SK-N-SH (cell line): ENCODE measurements around the gene LNX2. TPM values are rescaled to one million over a fixed set of nuclear protein-coding genes. Genes with fewer than 3 reads are reported as not detected.

Experiments used
- CTCF ChIA-PET: fragments of 300-600, 350-600 bp; formaldehyde crosslinking; extraction: SDS; loops from one replicate; lab custom pipeline; 2021; lab: Yijun Ruan, JAX
- POLR2A ChIA-PET: fragments of 350-600 bp; sonication (Branson Sonifier 250); formaldehyde crosslinking; extraction: SDS; loops from one replicate; lab custom pipeline; 2020; ENCODE audit warnings: antibody characterized with exemption, inconsistent platforms; lab: Yijun Ruan, JAX
- DNase-seq: peaks from one replicate; pipeline ENCODE4 v3.0.0; 2012
- H2AFZ ChIP-seq: fragments of 200-600 bp; sonication (generic); 2 replicates; pipeline ENCODE4 v1.8.1; 2016; ENCODE audit warnings: antibody characterized with exemption, mild to moderate bottlenecking, low read depth
- H3F3A ChIP-seq: fragments of 200-600 bp; sonication (generic); replicated peaks from 2 replicates; pipeline ENCODE3; 2016; ENCODE audit warnings: antibody characterized with exemption, mild to moderate bottlenecking; ENCODE audit not compliant: insufficient read depth
- H3K27ac ChIP-seq, 2 experiments: fragments of 200-500 bp in 1 of 2; fragments of 200-600 bp in 1 of 2; sonication (Bioruptor generic) in 1 of 2; sonication (generic), shearing (Covaris generic) in 1 of 2; 2 replicates each; pipeline versions ENCODE4 v1.5.1 to v1.6.1; 2014 to 2016; ENCODE audit warnings: low read depth in 2 of 2, inconsistent platforms in 1 of 2, low read length in 1 of 2, mild to moderate bottlenecking in 1 of 2, mixed read lengths in 1 of 2
- H3K27me3 ChIP-seq: fragments of 200-600 bp; sonication (generic), shearing (Covaris generic); 2 replicates; pipeline ENCODE4 v1.6.1; 2016; ENCODE audit warnings: mixed run types; ENCODE audit not compliant: insufficient read depth
- H3K36me3 ChIP-seq, 2 experiments: fragments of 200-500 bp in 1 of 2; fragments of 200-600 bp in 1 of 2; sonication (Bioruptor generic) in 1 of 2; sonication (generic) in 1 of 2; replicated peaks in 1 of 2; 2 replicates each; pipeline versions ENCODE3 to v1.5.1; 2014 to 2016; ENCODE audit warnings: low read length in 1 of 2, mild to moderate bottlenecking in 1 of 2; ENCODE audit not compliant: insufficient read depth in 2 of 2, control insufficient read depth in 1 of 2
- H3K4me1 ChIP-seq, 2 experiments: fragments of 200-500 bp in 1 of 2; fragments of 200-600 bp in 1 of 2; sonication (Bioruptor generic) in 1 of 2; sonication (generic), shearing (Covaris generic) in 1 of 2; 2 replicates each; pipeline versions ENCODE4 v1.5.1 to v1.6.1; 2014 to 2016; ENCODE audit warnings: low read depth in 1 of 2, low read length in 1 of 2, mixed run types in 1 of 2; ENCODE audit not compliant: insufficient read depth in 2 of 2, control insufficient read depth in 1 of 2
- H3K4me2 ChIP-seq: fragments of 200-600 bp; sonication (generic), shearing (Covaris generic); 2 replicates; pipeline ENCODE4 v1.6.1; 2017; ENCODE audit warnings: mixed run types
- H3K4me3 ChIP-seq, 2 experiments: fragments of 200-500 bp in 1 of 2; fragments of 200-600 bp in 1 of 2; sonication (Bioruptor generic) in 1 of 2; sonication (generic), shearing (Covaris generic) in 1 of 2; 2 replicates each; pipeline versions ENCODE4 v1.5.1 to v1.8.1; 2014 to 2016; ENCODE audit warnings: low read depth in 2 of 2, inconsistent platforms in 1 of 2, low read length in 1 of 2, mild to moderate bottlenecking in 1 of 2, mixed read lengths in 1 of 2, moderate library complexity in 1 of 2
- H3K79me2 ChIP-seq: fragments of 200-600 bp; sonication (generic); 2 replicates; pipeline ENCODE4 v1.8.1; 2017; ENCODE audit warnings: mild to moderate bottlenecking; ENCODE audit not compliant: insufficient read depth
- H3K9ac ChIP-seq: fragments of 200-600 bp; sonication (generic); 2 replicates; pipeline ENCODE4 v1.6.1; 2017; ENCODE audit warnings: mixed run types
- H3K9me2 ChIP-seq: fragments of 200-600 bp; sonication (generic); 2 replicates; pipeline ENCODE4 v1.6.1; 2017; ENCODE audit warnings: mixed run types
- H3K9me3 ChIP-seq: fragments of 200-600 bp; sonication (generic); 2 replicates; pipeline ENCODE4 v1.6.1; 2017; ENCODE audit warnings: mixed run types, mild to moderate bottlenecking, moderate library complexity
- H4K20me1 ChIP-seq: fragments of 200-600 bp; sonication (generic); 2 replicates; pipeline ENCODE4 v1.6.1; 2017; ENCODE audit warnings: mild to moderate bottlenecking, mixed run types; ENCODE audit not compliant: insufficient read depth
- CTCF ChIP-seq: fragments of 200-600 bp; sonication (generic); IDR thresholded peaks from 2 replicates; pipeline ENCODE4 v1.6.1; 2017; ENCODE audit warnings: antibody characterized with exemption, mild to moderate bottlenecking, moderate library complexity
- ELF1 ChIP-seq: IDR thresholded peaks from 2 replicates; pipeline ENCODE4 v1.4.0; 2012
- FOSL2 ChIP-seq: IDR thresholded peaks from 2 replicates; pipeline ENCODE4 v1.4.0; 2012; ENCODE audit warnings: low read depth, mild to moderate bottlenecking, moderate library complexity, borderline replicate concordance
- FOXM1 ChIP-seq: IDR thresholded peaks from 2 replicates; pipeline ENCODE4 v1.4.0; 2012; ENCODE audit warnings: low read depth, mild to moderate bottlenecking
- GATA2 ChIP-seq: sonication (generic); formaldehyde crosslinking; IDR thresholded peaks from 2 replicates; pipeline ENCODE4 v1.5.0; 2020; ENCODE audit warnings: mild to moderate bottlenecking, missing genetic modification reagents
- IRF3 ChIP-seq: fragments of 150-350 bp; IDR thresholded peaks from 2 replicates; pipeline ENCODE4 v1.6.1; 2016; ENCODE audit warnings: mild to moderate bottlenecking, low read depth, low read length
- JUND ChIP-seq: IDR thresholded peaks from 2 replicates; pipeline ENCODE4 v1.4.0; 2012
- MEF2A ChIP-seq: IDR thresholded peaks from 2 replicates; pipeline ENCODE4 v1.4.0; 2012; ENCODE audit warnings: low read depth, borderline replicate concordance
- NRF1 ChIP-seq: IDR thresholded peaks from 2 replicates; pipeline ENCODE4 v1.6.1; 2012; ENCODE audit warnings: low read depth, mild to moderate bottlenecking, low read length
- PBX3 ChIP-seq: IDR thresholded peaks from 2 replicates; pipeline ENCODE4; 2012
- RAD21 ChIP-seq: IDR thresholded peaks from 2 replicates; pipeline ENCODE4 v1.6.1; 2012; ENCODE audit warnings: mild to moderate bottlenecking, low read length
- RCOR1 ChIP-seq: fragments of 150-350 bp; IDR thresholded peaks from 2 replicates; pipeline ENCODE4 v1.6.1; 2017; ENCODE audit warnings: antibody characterized with exemption, low read length
- RXRA ChIP-seq: IDR thresholded peaks from 2 replicates; pipeline ENCODE4 v1.4.0; 2012; ENCODE audit warnings: low read depth, mild to moderate bottlenecking, borderline replicate concordance
- SIN3A ChIP-seq: IDR thresholded peaks from 2 replicates; pipeline ENCODE4 v1.6.1; 2012; ENCODE audit warnings: low read depth, mild to moderate bottlenecking, low read length, moderate library complexity, borderline replicate concordance
- TAF1 ChIP-seq: IDR thresholded peaks from 2 replicates; pipeline ENCODE4 v1.6.1; 2012; ENCODE audit warnings: low read depth, mild to moderate bottlenecking, low read length, moderate library complexity, borderline replicate concordance
- TEAD4 ChIP-seq: IDR thresholded peaks from 2 replicates; pipeline ENCODE4 v1.4.0; 2012; ENCODE audit warnings: mild to moderate bottlenecking, borderline replicate concordance; ENCODE audit not compliant: insufficient read depth
- USF1 ChIP-seq: IDR thresholded peaks from 2 replicates; pipeline ENCODE4 v1.4.0; 2012; ENCODE audit warnings: low read depth, borderline replicate concordance
- USF2 ChIP-seq: fragments of 150-350 bp; IDR thresholded peaks from 2 replicates; pipeline ENCODE4 v1.6.1; 2017; ENCODE audit warnings: antibody characterized with exemption, low read length, low read depth, borderline replicate concordance
- YY1 ChIP-seq: IDR thresholded peaks from 2 replicates; pipeline ENCODE4 v1.4.0; 2012; ENCODE audit warnings: low read depth, mild to moderate bottlenecking
- ZBTB33 ChIP-seq: IDR thresholded peaks from 2 replicates; pipeline ENCODE4 v1.4.0; 2012; ENCODE audit warnings: low read depth, borderline replicate concordance
- WGBS: methylation state at CpG from one replicate; pipeline ENCODE4 v1.1.6; 2017; ENCODE audit warnings: low lambda C conversion rate; 5-methylcytosine and 5-hydroxymethylcytosine counted together
- polyA plus RNA-seq, 3 experiments: library from polyadenylated mRNA; depleted of rRNA; stranded (reverse); fragments of >200 nt; gene quantifications; 2 replicates each; pipeline ENCODE4 v1.2.3, GENCODE V29; 2012

The LNX2 gene
- polyA plus RNA-seq, 1 of the 3 experiments (the other 2 are of a cell fraction) = 3.7 TPM

- TF ChIP-seq RXRA = no peak
Measured at GRCh38 chr13:27533155-27533643, 87.1 kb downstream of the LNX2 start (continued).

GRCh38 chr13:27528908-27529307, 91.4 kb downstream of the LNX2 start:
- H3K9me2 ChIP-seq = no peaks in the 10 kb centered on the region
- no peaks in the 10 kb centered on the region for H4K20me1 ChIP-seq
- ChIA-PET POLR2A (no interaction called here), CTCF (interaction anchor here (0.8 to 2.7 kb wide), 5 partner anchors 154 to 456 kb away, joined by 3 to 9 read pairs (median 3); no protein-coding TSS in a partner anchor)
- H2AFZ ChIP-seq = no peak overlapping the region
- no peak overlapping the region for H3K4me3 ChIP-seq
- H3K9me3 ChIP-seq = no peaks in the 10 kb centered on the region
- no peak overlapping the region for H3K27ac ChIP-seq
- no peaks in the 10 kb centered on the region for H3F3A ChIP-seq
- no peaks in the 10 kb centered on the region for H3K79me2 ChIP-seq
- no peaks in the 10 kb centered on the region for H3K36me3 ChIP-seq
- 22% methylated on average over 5 of the region's 6 CpGs for WGBS
- H3K4me2 ChIP-seq = no peak overlapping the region
- peaks cover 0 to 3% of the 10 kb centered on the region in 2 experiments; a peak in 1 of 4 replicates for H3K4me1 ChIP-seq
- DNase-seq = no peak
- H3K27me3 ChIP-seq = peaks cover 47% of the 10 kb centered on the region; the same call in 1 of the 2 replicates
- no peak overlapping the region for H3K9ac ChIP-seq
- TF ChIP-seq PBX3 (no peak), SIN3A (no peak), RCOR1 (no peak), CTCF (no peak), NRF1 (no peak), JUND (no peak), FOXM1 (no peak), TAF1 (no peak), ZBTB33 (no peak), RXRA (no peak), FOSL2 (no peak), MEF2A (no peak), IRF3 (no peak), USF2 (no peak), TEAD4 (no peak), GATA2 (CRISPR knock-in tag) (no peak), RAD21 (no peak), USF1 (no peak), YY1 (no peak), ELF1 (no peak)
